ENCODE results near the gene MEOX2. TPM values are rescaled to one million over a fixed set of nuclear protein-coding genes. Genes with fewer than 3 reads are reported as not detected.

Gene MEOX2
- total RNA-seq, 1 experiment from 2014 or later: not detected

DNA sequence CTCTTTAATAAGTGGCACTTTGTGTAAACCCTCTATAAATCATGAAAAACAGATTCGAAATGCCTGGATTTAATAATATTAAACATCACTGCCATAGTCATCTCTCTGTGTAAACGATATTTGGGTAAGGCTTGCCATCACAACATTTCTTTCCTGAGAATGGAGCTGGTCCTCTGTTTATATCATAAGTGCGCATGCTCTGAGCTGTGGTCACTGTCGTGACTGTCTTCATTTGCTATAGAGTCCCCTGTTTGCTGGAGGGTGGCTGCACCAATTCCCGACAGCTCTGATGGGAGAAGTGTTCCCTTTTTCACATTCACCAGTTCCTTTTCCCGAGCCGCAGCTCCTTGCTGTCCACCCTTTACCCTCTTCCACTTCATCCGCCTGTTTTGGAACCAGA is 74.3 kb downstream of the MEOX2 start:
- DNase-seq (ENCODE audit: low spot score): no peak

DNA sequence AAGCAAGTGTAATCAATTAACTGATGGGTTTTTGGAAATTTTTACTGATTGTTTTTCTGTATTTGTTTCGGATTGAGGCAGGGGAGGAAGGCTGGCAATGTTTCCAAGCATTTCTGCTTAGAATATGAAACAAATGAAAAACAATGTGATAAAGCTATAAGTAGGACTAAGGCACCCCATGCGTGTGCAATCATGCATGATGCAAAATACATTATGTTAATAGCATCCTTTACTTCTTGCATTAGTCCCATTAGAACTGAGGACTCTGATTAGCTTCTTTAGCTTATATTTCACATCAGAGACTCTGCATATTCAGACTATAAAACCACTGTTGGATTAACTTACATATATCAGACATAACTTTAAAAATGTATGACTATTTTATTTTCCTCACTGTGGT is 76.0 kb downstream of the MEOX2 start:
- DNase-seq (ENCODE audit: low spot score): no peak

DNA sequence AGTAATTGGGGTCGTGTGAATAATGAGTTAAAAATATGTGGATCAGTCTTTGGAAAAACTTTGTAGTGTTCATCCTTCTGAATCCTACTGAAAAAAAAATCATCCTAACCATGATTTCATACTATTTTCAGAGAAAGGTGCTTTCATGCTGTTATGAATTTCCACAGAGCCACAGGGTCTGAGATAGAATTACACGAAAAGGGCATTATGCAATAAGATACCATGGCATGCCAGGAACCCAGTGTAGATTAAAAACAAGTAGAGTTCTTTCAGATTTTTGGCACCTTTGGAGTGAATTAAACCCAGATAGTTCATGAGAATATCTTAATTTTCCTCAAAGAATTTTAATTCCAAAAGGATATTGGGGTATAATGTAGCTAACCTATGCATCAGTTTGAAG is 77.2 kb downstream of the MEOX2 start:
- DNase-seq (ENCODE audit: low spot score): no peak

DNA sequence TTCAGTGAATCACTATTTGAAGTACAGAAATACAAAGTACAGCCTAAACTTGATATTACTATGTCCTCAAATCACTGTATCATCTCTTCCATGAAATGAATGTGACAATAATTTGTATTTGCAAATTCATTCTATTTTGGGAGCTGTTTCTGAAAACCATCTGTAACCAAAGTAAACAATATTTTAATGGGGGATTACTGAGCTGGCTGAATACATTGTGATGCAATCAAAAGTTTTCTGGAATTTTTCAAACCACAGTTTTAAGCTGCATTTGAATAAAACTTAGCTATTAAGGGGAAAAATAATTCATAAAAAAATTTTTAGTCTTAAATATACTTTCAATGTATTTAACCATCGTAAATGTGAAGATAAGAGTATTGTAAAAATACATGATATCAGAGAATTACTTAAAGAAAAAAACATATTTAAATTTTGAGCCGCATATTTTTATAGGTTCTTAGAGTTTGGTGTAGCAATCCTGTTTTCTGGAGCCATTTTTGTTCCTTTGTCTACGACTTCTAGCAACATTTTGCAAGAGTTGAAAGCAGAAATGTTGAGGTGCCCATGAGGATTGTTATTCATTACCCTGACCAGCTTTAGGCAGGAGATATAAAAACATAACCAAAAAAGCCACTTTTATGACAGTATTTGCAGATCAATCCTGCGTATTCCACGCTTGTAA is 78.8 kb downstream of the MEOX2 start:
- DNase-seq (ENCODE audit: low spot score): no peak

DNA sequence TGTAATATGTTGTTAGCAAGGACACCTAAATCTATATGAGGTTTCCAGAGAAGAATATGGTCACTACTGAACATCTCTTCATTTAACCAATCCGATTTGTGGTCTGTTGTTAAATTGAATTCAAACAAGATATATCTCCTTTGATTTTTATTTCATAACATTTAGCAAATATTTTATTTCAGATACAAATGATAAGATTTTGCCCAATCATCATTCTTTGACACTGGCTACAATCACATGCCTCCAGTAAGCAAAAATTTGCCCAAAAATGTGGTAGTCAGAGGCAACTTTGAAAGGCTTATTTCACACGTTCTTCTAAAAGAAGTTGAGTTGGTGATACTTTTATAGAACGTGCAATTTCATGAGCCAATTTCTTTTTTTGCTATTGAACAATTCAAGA is 79.9 kb downstream of the MEOX2 start:
- DNase-seq (ENCODE audit: low spot score): no peak

DNA sequence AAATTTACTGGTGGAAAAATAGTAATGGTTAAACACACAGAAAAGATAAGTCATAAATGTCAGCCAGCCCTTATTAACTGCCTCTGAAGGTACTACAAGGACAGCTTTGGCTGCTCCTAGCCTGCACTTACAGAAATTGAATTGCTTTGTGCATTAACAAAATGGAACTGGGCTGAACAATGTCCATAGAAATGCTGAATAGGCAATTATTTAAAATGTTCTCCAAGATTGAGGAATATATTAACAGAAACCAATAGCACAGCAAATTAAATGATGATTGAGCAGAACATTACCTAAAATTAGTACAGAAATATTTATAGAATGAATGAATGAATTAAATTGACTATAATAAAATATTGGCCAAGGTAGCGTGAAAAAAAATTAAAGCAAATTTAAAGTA is 82.3 kb downstream of the MEOX2 start:
- DNase-seq (ENCODE audit: low spot score): no peak

DNA sequence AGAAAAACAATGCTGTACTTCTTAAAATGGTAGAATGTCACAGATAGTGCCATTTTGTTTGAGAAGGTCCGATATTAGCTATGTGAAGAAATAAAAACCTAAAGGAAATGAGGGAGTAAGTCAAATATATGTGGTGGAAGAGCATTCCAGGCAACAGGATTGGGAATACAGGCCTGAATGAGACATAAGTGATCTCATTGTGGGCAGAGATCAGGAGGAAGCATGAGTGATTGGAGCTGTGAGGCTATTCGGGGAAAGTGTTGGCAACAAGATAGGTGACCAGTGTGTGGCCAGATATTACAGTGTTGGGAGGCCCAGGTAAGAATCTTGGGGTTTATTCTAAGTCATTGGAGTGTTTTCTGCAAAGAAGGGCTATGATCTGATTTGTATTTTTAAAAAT is 83.4 kb downstream of the MEOX2 start:
- DNase-seq (ENCODE audit: low spot score): peak; percentile 16

DNA sequence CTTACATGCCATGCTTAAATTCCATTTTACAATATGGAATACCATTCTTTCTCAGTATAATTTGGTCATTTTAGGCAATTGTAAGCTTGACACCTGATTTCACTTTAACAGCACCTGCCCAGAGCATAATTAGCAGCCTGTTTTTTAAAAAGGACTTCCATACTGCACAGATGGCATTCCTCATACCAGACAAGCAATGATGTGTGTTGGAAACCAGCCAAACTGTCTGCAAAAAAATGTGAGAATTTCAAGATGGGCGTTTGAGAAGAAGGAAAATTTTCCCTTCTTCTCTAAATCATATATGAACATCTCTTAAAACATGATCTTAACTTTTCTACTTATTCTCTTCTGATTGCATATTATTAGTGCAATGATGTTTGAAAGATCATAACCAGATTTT is 84.2 kb downstream of the MEOX2 start:
- DNase-seq (ENCODE audit: low spot score): no peak

DNA sequence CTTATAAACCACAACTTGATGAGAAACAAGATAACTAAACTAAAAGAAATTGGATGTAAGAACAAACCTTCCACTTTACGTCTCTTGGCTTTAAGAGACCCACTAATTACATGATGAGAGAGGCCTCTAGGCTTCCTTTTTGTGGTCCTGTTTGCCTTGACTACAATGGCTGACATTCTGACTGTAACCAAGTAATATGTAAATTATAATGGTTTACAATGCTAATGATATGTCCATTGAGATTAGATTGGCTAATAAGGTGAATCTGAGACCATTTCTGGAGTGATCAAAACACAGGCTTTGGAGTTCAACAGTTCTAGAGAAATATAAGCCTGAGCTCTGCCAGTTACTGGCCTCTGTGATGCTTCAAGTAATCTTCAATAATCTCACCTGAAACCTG is 85.3 kb downstream of the MEOX2 start:
- no peak for DNase-seq (ENCODE audit: low spot score)

DNA sequence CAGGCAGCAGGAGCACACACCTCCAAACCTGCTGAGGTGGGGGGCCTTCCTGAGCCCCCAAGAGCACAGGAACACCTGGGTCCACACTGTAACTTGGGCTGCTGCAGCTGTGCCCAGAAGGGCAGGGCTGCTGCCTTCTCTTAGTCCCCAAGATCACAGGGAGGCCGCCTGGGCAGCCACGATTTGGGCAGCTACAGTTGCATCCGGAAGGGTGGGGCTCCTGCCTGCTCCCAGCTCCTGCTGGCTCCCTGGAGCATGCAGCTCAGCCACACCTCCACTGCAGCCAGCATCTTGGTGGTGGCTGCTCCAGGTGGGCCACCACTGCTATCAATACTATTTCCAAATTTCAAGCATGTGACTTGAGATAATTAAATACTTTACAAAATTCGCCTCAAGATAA is 86.2 kb downstream of the MEOX2 start:
- DNase-seq (ENCODE audit: low spot score): no peak

DNA sequence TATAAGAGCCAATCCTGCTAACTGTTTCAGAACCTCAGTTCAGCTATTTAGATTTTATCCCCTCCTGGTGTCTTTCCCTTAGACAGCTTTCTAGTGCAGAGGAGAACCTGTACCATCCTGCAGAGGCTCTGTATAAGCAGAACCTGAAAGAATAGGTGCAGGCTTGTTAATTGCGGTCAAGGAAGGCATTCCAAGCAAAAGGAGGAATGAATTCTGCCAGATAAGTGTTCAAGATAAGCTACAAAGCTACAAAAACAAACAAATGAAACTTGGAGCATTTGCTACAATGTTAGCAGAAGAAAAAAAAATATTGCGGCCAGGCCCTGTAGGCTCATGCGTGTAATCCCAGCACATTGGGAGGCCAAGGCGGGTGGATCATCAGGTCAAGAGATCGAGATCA is 92.0 kb downstream of the MEOX2 start:
- DNase-seq (ENCODE audit: low spot score): no peak

DNA sequence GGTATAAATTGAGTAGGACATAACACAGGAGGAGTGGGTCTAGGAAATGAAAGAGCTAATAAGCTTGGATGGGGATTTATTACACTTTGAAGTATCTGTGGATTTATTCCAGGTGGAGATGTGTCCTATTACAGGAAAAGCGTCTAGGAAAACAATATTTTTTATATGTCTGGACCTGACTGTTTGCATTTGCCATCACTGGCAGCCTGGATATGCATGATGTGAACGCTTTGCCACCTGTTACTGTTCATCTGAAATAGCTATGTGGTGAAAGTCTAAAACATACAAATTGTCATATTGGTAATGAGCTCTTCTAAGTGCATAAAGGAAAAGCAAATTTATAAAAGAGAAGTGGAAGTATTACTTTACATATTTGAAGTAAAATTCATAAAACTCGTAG is 93.1 kb downstream of the MEOX2 start:
- no peak for DNase-seq (ENCODE audit: low spot score)

DNA sequence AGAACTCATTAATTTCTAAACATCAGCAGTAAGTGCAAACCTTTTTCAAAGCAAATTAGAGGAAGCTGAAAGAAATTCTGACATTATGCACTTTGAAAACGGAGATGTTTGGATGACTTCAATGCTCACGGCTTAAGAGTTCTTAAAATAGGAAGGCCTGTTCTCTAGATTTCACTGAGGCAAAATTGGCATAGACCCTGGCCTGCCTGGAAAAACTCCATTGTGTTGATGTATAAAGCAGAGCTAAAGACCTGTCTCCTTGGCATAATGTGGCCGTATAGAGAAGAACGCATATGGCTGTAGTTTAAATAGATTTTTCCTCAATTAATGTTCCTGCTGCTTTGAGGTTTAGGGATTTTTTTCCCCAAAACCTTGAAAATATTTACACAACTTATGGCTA is 100.2 kb downstream of the MEOX2 start:
- no peak for DNase-seq (ENCODE audit: low spot score)

DNA sequence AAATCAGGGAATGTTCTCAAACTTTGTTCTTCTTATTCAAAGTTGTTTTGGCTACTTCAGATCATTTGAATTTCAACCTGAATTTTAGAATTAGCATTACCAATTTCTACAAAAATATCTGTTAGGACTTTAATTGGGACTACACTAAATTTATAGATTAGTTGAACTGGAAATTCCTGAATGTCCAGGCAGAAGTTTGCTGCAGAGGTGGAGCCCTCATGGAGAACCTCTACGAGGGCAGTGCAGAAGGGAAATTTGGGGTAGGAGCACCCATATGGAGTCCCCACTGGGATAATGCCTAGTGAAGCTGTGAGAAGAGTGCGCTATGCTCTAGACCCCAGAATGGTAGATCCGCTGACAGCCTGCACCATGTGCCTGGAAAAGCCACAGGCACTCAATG is 101.9 kb downstream of the MEOX2 start:
- no peak for DNase-seq (ENCODE audit: low spot score)

DNA sequence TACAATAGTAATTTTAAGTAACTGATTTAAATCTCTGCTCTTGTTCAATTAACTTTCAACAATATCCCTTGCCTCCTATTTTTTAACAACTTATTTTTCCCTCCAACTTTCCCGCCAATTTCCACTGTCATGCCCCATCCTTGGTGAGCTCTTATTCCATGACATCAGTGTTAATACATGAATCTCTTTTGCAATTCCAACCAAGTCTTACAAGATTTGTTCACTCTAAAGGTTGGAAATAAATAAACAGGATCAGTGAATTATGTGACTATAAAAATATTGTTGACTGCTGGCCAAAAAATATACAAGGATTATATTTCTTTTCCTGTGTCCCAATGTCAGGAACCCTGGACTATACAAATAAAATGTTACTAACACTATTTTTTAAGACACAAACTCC is 103.7 kb downstream of the MEOX2 start:
- no peak for DNase-seq (ENCODE audit: low spot score)

DNA sequence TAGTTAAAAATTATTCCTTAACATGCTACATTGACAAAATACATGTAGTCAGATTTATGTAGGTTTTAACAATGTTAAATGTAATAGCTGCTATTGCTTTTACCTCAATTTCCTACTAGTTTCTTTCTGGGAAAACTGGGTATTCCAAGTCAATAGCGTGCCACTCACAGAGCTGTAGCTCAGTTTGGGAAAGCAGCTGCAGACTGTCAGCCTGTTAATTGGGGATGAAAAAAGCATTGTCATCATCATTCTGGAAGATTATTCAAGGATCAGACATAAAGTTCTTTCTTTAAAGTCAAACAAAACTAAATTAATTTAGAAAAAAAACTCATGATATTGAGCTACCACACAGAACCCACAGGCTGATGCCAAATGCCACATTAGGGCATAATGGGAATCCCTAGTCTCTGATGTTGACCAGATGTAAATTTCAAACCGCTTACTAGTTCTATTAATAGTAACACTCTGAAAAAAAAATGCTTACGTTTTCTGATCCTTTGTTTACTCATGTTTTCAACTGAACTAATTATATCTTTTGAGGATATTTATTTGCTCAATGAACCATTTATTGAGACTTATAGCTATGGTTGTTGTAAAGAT is 105.0 kb downstream of the MEOX2 start:
- DNase-seq (ENCODE audit: low spot score): no peak

DNA sequence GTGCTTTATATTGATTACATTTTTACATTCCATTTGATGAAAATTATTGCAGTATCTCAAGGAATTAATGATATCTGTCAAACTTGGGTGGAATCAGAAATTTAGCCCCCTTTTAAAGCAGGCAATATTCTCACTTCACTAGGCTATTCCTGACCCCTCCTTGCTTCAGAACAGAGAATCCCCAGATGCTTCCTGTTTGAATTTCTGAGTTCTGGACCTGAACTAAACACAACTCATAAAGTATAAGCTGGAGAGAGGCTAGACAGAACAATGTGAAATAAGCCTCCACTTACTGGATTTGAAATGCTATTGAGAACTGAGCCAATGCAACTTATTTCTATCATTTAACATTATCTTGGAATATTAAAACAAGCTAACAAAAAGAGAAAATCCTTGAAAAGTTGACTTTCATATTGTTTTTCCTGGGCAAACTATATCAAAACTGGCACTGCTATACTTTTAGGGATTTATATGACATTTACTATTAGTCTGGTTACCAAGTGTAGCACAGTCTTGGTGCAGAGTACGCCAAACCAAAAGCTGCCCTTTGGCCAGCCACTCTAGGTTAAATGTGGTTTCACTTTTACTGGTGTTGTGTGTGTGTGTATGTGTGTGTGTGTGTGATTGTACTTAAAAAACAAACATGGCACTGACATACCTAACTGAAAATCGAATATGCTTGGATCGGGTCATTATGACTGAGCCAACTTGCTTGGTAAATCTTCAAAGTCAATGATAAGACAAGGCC is 105.7 kb downstream of the MEOX2 start:
- DNase-seq (ENCODE audit: low spot score): no peak

DNA sequence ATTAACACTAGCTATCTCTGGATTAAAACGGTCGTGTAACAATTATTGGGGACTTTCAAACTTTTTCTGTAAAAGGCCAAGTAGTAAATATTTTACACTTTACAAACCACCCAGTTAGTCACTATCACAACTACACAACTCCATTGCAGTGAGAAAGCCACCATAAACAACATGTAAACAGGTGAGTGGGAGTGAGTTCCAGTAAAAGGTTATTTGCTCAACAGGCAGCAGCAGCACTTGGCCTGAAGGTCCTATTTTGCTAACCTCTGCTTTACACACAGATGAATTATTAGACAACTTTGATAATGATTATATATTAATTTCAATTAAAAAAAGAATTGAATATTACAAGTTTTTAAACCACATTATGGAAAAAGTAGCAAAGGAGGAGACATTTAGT is 108.9 kb downstream of the MEOX2 start:
- no peak for DNase-seq (ENCODE audit: low spot score)

DNA sequence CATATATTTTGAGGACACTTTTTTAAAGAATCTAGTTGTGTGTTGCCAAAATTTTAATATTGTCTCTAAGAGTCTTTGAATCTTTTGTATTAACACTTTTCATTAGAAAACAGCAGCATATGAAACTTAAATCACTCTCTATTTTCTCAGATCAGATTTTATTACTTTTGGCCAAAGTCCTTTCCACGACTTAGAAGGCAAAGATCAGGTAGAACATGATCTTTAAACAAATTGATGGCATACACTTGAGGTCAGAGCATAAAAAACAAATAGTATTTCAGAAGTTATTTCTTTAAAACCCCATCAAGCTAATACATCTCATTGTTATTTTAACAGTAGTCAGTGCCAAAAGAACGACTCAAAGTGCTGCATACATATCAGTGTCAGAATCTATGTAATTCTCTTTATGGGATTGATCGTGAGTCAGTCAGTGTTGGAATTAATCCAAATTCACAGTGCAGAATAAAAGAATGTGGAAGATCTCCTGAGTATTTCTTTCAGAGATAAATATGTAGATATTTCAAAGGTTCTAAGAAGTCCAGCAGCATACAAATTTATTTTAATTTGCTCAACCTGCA is 115.1 kb downstream of the MEOX2 start:
- peak; percentile 39 for DNase-seq (ENCODE audit: low spot score)

DNA sequence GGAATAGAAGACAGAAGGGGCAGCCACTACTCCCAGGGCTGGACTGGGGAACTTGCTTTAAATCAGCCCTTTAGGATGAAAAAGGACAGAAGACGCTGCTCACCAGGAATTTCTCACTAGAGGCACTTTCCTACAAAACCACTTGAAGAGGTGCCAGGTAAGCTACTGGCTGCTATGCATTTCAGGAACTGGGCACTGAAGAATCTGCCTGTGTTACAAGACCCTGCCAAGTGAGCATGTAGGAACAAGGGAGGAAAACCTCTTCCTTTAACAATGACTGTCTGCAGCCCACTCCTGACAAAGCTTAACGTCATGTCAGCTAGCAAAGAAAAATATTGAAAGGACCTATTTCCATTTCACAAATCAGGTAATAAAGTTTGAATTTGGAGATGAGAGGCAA is 118.8 kb downstream of the MEOX2 start:
- no peak for DNase-seq (ENCODE audit: low spot score)

DNA sequence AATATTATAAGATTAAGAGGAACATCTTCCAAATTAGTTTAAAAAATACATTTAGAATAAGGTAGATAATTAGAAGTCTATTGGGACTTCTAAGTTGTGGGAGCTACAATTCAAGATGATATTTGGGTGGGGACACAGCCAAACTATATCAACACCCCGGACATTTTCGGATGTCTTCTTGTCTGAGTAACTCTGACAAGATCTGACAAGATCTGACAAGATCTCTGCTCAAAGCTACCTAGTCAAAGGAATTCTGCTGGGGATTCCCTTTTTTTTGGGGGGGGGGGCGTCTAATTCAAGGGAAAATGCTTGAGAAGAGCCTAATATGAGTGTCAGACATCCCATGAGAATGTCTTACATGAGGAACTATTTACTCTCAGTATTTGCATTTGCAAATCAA is 119.4 kb downstream of the MEOX2 start:
- DNase-seq (ENCODE audit: low spot score): no peak

DNA sequence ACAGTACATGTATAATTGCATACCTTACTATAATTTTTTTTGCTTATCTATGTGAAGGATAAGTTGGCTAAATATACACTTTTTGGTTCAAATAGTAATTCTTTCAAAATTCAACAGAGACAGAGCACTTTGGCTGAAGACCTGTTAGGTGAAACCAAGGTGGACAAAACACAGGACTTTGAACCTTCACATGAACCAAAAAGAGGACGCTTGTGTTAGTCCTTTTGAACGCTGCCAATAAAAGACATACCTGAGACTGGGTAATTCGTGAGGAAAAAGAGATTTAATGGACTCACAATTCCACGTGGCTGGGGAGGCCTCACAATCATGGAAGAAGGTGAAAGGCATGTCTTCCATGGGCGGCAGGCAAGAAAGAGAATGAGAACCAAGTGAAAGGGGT is 120.0 kb downstream of the MEOX2 start:
- no peak for DNase-seq (ENCODE audit: low spot score)

DNA sequence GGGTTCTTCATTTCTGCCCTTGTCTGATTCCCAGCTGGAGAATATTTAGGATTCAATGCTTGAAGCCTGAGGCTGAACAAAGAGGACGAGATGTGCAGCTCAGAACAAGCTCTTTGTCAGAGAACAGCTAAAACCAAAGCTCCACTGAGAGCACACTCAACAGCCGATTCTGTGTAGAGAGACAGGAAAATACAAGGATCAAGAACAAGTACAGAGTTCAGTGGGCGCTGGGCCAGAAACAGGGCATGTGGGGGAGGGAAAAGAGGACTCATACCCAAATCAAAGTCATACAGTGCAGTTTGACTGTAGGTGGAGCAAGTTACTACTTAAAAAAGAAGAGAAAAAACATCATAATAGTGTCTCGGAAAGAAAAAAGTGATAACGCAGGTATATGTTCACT is 124.6 kb downstream of the MEOX2 start, which contains the start of gene AGMO:
AGMO (minus strand) TSS at position 181 of the 400 bp plus-strand sequence.
- peak; percentile 25 for DNase-seq (ENCODE audit: low spot score)
